SK-N-SH (cell line): ENCODE measurements around the gene NT5M. TPM values are rescaled to one million over a fixed set of nuclear protein-coding genes. Genes with fewer than 3 reads are reported as not detected.

Source experiments
- CTCF ChIA-PET: fragments of 300-600, 350-600 bp; formaldehyde crosslinking; extraction: SDS; loops from one replicate; lab custom pipeline; 2021; lab: Yijun Ruan, JAX
- POLR2A ChIA-PET: fragments of 350-600 bp; sonication (Branson Sonifier 250); formaldehyde crosslinking; extraction: SDS; loops from one replicate; lab custom pipeline; 2020; ENCODE audit warnings: antibody characterized with exemption, inconsistent platforms; lab: Yijun Ruan, JAX
- DNase-seq: peaks from one replicate; pipeline ENCODE4 v3.0.0; 2012
- H2AFZ ChIP-seq: fragments of 200-600 bp; sonication (generic); 2 replicates; pipeline ENCODE4 v1.8.1; 2016; ENCODE audit warnings: antibody characterized with exemption, mild to moderate bottlenecking, low read depth
- H3F3A ChIP-seq: fragments of 200-600 bp; sonication (generic); replicated peaks from 2 replicates; pipeline ENCODE3; 2016; ENCODE audit warnings: antibody characterized with exemption, mild to moderate bottlenecking; ENCODE audit not compliant: insufficient read depth
- H3K27ac ChIP-seq, 2 experiments: fragments of 200-500 bp in 1 of 2; fragments of 200-600 bp in 1 of 2; sonication (Bioruptor generic) in 1 of 2; sonication (generic), shearing (Covaris generic) in 1 of 2; 2 replicates each; pipeline versions ENCODE4 v1.5.1 to v1.6.1; 2014 to 2016; ENCODE audit warnings: low read depth in 2 of 2, inconsistent platforms in 1 of 2, low read length in 1 of 2, mild to moderate bottlenecking in 1 of 2, mixed read lengths in 1 of 2
- H3K27me3 ChIP-seq: fragments of 200-600 bp; sonication (generic), shearing (Covaris generic); 2 replicates; pipeline ENCODE4 v1.6.1; 2016; ENCODE audit warnings: mixed run types; ENCODE audit not compliant: insufficient read depth
- H3K36me3 ChIP-seq, 2 experiments: fragments of 200-500 bp in 1 of 2; fragments of 200-600 bp in 1 of 2; sonication (Bioruptor generic) in 1 of 2; sonication (generic) in 1 of 2; replicated peaks in 1 of 2; 2 replicates each; pipeline versions ENCODE3 to v1.5.1; 2014 to 2016; ENCODE audit warnings: low read length in 1 of 2, mild to moderate bottlenecking in 1 of 2; ENCODE audit not compliant: insufficient read depth in 2 of 2, control insufficient read depth in 1 of 2
- H3K4me1 ChIP-seq, 2 experiments: fragments of 200-500 bp in 1 of 2; fragments of 200-600 bp in 1 of 2; sonication (Bioruptor generic) in 1 of 2; sonication (generic), shearing (Covaris generic) in 1 of 2; 2 replicates each; pipeline versions ENCODE4 v1.5.1 to v1.6.1; 2014 to 2016; ENCODE audit warnings: low read depth in 1 of 2, low read length in 1 of 2, mixed run types in 1 of 2; ENCODE audit not compliant: insufficient read depth in 2 of 2, control insufficient read depth in 1 of 2
- H3K4me2 ChIP-seq: fragments of 200-600 bp; sonication (generic), shearing (Covaris generic); 2 replicates; pipeline ENCODE4 v1.6.1; 2017; ENCODE audit warnings: mixed run types
- H3K4me3 ChIP-seq, 2 experiments: fragments of 200-500 bp in 1 of 2; fragments of 200-600 bp in 1 of 2; sonication (Bioruptor generic) in 1 of 2; sonication (generic), shearing (Covaris generic) in 1 of 2; 2 replicates each; pipeline versions ENCODE4 v1.5.1 to v1.8.1; 2014 to 2016; ENCODE audit warnings: low read depth in 2 of 2, inconsistent platforms in 1 of 2, low read length in 1 of 2, mild to moderate bottlenecking in 1 of 2, mixed read lengths in 1 of 2, moderate library complexity in 1 of 2
- H3K79me2 ChIP-seq: fragments of 200-600 bp; sonication (generic); 2 replicates; pipeline ENCODE4 v1.8.1; 2017; ENCODE audit warnings: mild to moderate bottlenecking; ENCODE audit not compliant: insufficient read depth
- H3K9ac ChIP-seq: fragments of 200-600 bp; sonication (generic); 2 replicates; pipeline ENCODE4 v1.6.1; 2017; ENCODE audit warnings: mixed run types
- H3K9me2 ChIP-seq: fragments of 200-600 bp; sonication (generic); 2 replicates; pipeline ENCODE4 v1.6.1; 2017; ENCODE audit warnings: mixed run types
- H3K9me3 ChIP-seq: fragments of 200-600 bp; sonication (generic); 2 replicates; pipeline ENCODE4 v1.6.1; 2017; ENCODE audit warnings: mixed run types, mild to moderate bottlenecking, moderate library complexity
- H4K20me1 ChIP-seq: fragments of 200-600 bp; sonication (generic); 2 replicates; pipeline ENCODE4 v1.6.1; 2017; ENCODE audit warnings: mild to moderate bottlenecking, mixed run types; ENCODE audit not compliant: insufficient read depth
- CHD2 ChIP-seq: fragments of 150-350 bp; IDR thresholded peaks from 2 replicates; pipeline ENCODE4 v1.6.1; 2018; ENCODE audit warnings: low read length; ENCODE audit not compliant: partially characterized antibody
- ELF1 ChIP-seq: IDR thresholded peaks from 2 replicates; pipeline ENCODE4 v1.4.0; 2012
- EP300 ChIP-seq, 2 experiments: IDR thresholded peaks; 2 replicates each; pipeline versions ENCODE4 v1.4.0 to v1.6.1; 2012; ENCODE audit warnings: borderline replicate concordance in 1 of 2, low read depth in 1 of 2, low read length in 1 of 2
- EZH2phosphoT487 ChIP-seq: fragments of 200-600 bp; sonication (generic); IDR thresholded peaks from 2 replicates; pipeline ENCODE4 v1.6.1; 2017; ENCODE audit warnings: low read depth, mixed run types, mild to moderate bottlenecking, antibody characterized with exemption, moderate library complexity, borderline replicate concordance
- FOSL2 ChIP-seq: IDR thresholded peaks from 2 replicates; pipeline ENCODE4 v1.4.0; 2012; ENCODE audit warnings: low read depth, mild to moderate bottlenecking, moderate library complexity, borderline replicate concordance
- FOXM1 ChIP-seq: IDR thresholded peaks from 2 replicates; pipeline ENCODE4 v1.4.0; 2012; ENCODE audit warnings: low read depth, mild to moderate bottlenecking
- GABPA ChIP-seq: IDR thresholded peaks from 2 replicates; pipeline ENCODE4 v1.4.0; 2012; ENCODE audit warnings: low read depth, mild to moderate bottlenecking
- JUND ChIP-seq: IDR thresholded peaks from 2 replicates; pipeline ENCODE4 v1.4.0; 2012
- NFIC ChIP-seq: IDR thresholded peaks from 2 replicates; pipeline ENCODE4 v1.4.0; 2012; ENCODE audit warnings: borderline replicate concordance
- NRF1 ChIP-seq: IDR thresholded peaks from 2 replicates; pipeline ENCODE4 v1.6.1; 2012; ENCODE audit warnings: low read depth, mild to moderate bottlenecking, low read length
- POLR2AphosphoS5 ChIP-seq: IDR thresholded peaks from 2 replicates; pipeline ENCODE4 v1.6.1; 2012; ENCODE audit warnings: low read depth, low read length
- REST ChIP-seq: IDR thresholded peaks from 2 replicates; pipeline ENCODE4 v1.6.1; 2012; ENCODE audit warnings: mild to moderate bottlenecking, low read depth, low read length, moderate library complexity
- RFX5 ChIP-seq: IDR thresholded peaks from 2 replicates; pipeline ENCODE4 v1.6.1; 2012; ENCODE audit warnings: mild to moderate bottlenecking, improper control_type of control experiment, low read length
- TAF1 ChIP-seq: IDR thresholded peaks from 2 replicates; pipeline ENCODE4 v1.6.1; 2012; ENCODE audit warnings: low read depth, mild to moderate bottlenecking, low read length, moderate library complexity, borderline replicate concordance
- TCF12 ChIP-seq: IDR thresholded peaks from 2 replicates; pipeline ENCODE4 v1.4.0; 2012
- YY1 ChIP-seq: IDR thresholded peaks from 2 replicates; pipeline ENCODE4 v1.4.0; 2012; ENCODE audit warnings: low read depth, mild to moderate bottlenecking
- WGBS: methylation state at CpG from one replicate; pipeline ENCODE4 v1.1.6; 2017; ENCODE audit warnings: low lambda C conversion rate; 5-methylcytosine and 5-hydroxymethylcytosine counted together
- polyA plus RNA-seq, 3 experiments: library from polyadenylated mRNA; depleted of rRNA; stranded (reverse); fragments of >200 nt; gene quantifications; 2 replicates each; pipeline ENCODE4 v1.2.3, GENCODE V29; 2012
- TF ChIP-seq, protein P1 (sequence below): fragments of 150-350 bp; IDR thresholded peaks from 2 replicates; pipeline ENCODE4 v1.6.1; 2016; ENCODE audit warnings: mild to moderate bottlenecking, low read depth, low read length
- TF ChIP-seq, protein P2 (sequence below): IDR thresholded peaks from 2 replicates; pipeline ENCODE4; 2012

NT5M gene
- polyA plus RNA-seq, 1 of the 3 experiments (the other 2 are of a cell fraction), result 3.9 TPM

GRCh38 chr17:17295141-17295540 is 8.0 kb upstream of the NT5M start:
- H3K4me2 ChIP-seq, result no peak overlapping the region
- H2AFZ ChIP-seq, result no peak overlapping the region
- no peak overlapping the region for H3K27ac ChIP-seq
- 81% methylated on average over 4 of the region's 4 CpGs for WGBS
- TF ChIP-seq TCF12 (no peak), GABPA (no peak), TAF1 (no peak), NFIC (no peak), RFX5 (no peak), ELF1 (no peak), FOXM1 (no peak), NRF1 (no peak)
- TF ChIP-seq, protein P1, sequence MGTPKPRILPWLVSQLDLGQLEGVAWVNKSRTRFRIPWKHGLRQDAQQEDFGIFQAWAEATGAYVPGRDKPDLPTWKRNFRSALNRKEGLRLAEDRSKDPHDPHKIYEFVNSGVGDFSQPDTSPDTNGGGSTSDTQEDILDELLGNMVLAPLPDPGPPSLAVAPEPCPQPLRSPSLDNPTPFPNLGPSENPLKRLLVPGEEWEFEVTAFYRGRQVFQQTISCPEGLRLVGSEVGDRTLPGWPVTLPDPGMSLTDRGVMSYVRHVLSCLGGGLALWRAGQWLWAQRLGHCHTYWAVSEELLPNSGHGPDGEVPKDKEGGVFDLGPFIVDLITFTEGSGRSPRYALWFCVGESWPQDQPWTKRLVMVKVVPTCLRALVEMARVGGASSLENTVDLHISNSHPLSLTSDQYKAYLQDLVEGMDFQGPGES, result no peak
- TF ChIP-seq, protein P2, sequence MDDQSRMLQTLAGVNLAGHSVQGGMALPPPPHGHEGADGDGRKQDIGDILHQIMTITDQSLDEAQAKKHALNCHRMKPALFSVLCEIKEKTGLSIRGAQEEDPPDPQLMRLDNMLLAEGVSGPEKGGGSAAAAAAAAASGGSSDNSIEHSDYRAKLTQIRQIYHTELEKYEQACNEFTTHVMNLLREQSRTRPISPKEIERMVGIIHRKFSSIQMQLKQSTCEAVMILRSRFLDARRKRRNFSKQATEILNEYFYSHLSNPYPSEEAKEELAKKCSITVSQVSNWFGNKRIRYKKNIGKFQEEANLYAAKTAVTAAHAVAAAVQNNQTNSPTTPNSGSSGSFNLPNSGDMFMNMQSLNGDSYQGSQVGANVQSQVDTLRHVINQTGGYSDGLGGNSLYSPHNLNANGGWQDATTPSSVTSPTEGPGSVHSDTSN, result no peak
- H3K4me1 ChIP-seq, result peaks cover 0 to 9% of the 10 kb centered on the region in 2 experiments; a peak in 1 of 4 replicates
- POLR2A ChIA-PET, result no interaction called here
- no peaks in the 10 kb centered on the region for H3K9me2 ChIP-seq
- no peaks in the 10 kb centered on the region for H3K79me2 ChIP-seq
- peaks cover 19% of the 10 kb centered on the region for H3F3A ChIP-seq
- CTCF ChIA-PET, result interaction anchor here (0.8 kb wide), 1 partner anchor 275 kb away, joined by 3 read pairs; no protein-coding TSS in a partner anchor
- no peak overlapping the region for H3K9ac ChIP-seq
- H3K27me3 ChIP-seq, result no peaks in the 10 kb centered on the region
- no peak for DNase-seq
- H3K4me3 ChIP-seq, result no peak overlapping the region
- no peaks in the 10 kb centered on the region for H3K36me3 ChIP-seq
- H4K20me1 ChIP-seq, result no peaks in the 10 kb centered on the region
- H3K9me3 ChIP-seq, result no peaks in the 10 kb centered on the region

GRCh38 chr17:17297217-17297616 is 6.0 kb upstream of the NT5M start:
- Histone ChIP-seq H3K79me2 (no peaks in the 10 kb centered on the region), H3K9ac (no peak overlapping the region), H3K4me2 (no peak overlapping the region), H4K20me1 (no peaks in the 10 kb centered on the region), H3F3A (peaks cover 19% of the 10 kb centered on the region)
- 100% methylated on average over 3 of the region's 3 CpGs for WGBS
- CTCF ChIA-PET, result no interaction called here
- TF ChIP-seq POLR2AphosphoS5, result no peak
- no peak for TF ChIP-seq EP300 (IDR thresholded peaks at IDR 0.05; ENCODE audit: borderline replicate concordance in 1 of 2, low read depth in 1 of 2, low read length in 1 of 2)
- no peak for TF ChIP-seq ELF1
- TF ChIP-seq FOSL2, result no peak
- no peak for TF ChIP-seq YY1
- TF ChIP-seq CHD2, result no peak
- no peak for TF ChIP-seq RFX5
- TF ChIP-seq EZH2phosphoT487, result no peak
- TF ChIP-seq TCF12, result no peak
- TF ChIP-seq, protein P2, result no peak
- no peak for TF ChIP-seq JUND
- TF ChIP-seq REST, result no peak
- TF ChIP-seq, all 33 proteins: peak for 0
- no peaks in the 10 kb centered on the region for H3K9me2 ChIP-seq
- H3K27ac ChIP-seq, result peak overlapping the region in 1 of 2 experiments; percentile 68; a peak in 2 of 4 replicates
- H3K9me3 ChIP-seq, result no peaks in the 10 kb centered on the region
- POLR2A ChIA-PET, result no interaction called here
- peaks cover 0 to 9% of the 10 kb centered on the region in 2 experiments; a peak in 1 of 4 replicates for H3K4me1 ChIP-seq
- no peak for DNase-seq
- no peaks in the 10 kb centered on the region for H3K36me3 ChIP-seq
- 0 out of 2 replicates have a peak overlapping the region, but pooled peaks have one; percentile 77 for H2AFZ ChIP-seq
- no peak overlapping the region for H3K4me3 ChIP-seq
- H3K27me3 ChIP-seq, result no peaks in the 10 kb centered on the region
